HepG2 (cell line): ENCODE measurements around the gene FGF18. TPM values are rescaled to one million over a fixed set of nuclear protein-coding genes. Genes with fewer than 3 reads are reported as not detected.

Experiments used
- ATAC-seq: fragments of 200-7000 bp; cut with Tn5 transposase; 3 replicates; pipeline ENCODE4 v1.9.1; 2020; ENCODE audit warnings: mild to moderate bottlenecking, moderate library complexity
- BruUV-seq: library from RNA; stranded (reverse); fragments of 400-500 nt; replicated peaks from 2 replicates; lab custom pipeline; 2021; lab: Mats Ljungman, UMichigan
- CTCF ChIA-PET: fragments of 300-600 bp; formaldehyde crosslinking; extraction: SDS; loops from one replicate; lab custom pipeline; 2021; ENCODE audit warnings: low total read pairs, inconsistent platforms, low intra/inter-chr PET ratio; lab: Yijun Ruan, JAX
- POLR2A ChIA-PET: fragments of 350-600 bp; sonication (Branson Sonifier 250); formaldehyde crosslinking; loops from one replicate; lab custom pipeline; 2020; ENCODE audit warnings: antibody characterized with exemption, inconsistent platforms; lab: Yijun Ruan, JAX
- DNase-seq: peaks from one replicate; pipeline ENCODE4 v3.0.0-alpha.2; 2015; ENCODE audit warnings: low spot score
- FAIRE-seq: peaks from 3 replicates; lab custom pipeline; 2011; peaks lifted over from hg19 to GRCh38; lab: Jason Lieb, UNC
- H2AFZ ChIP-seq: one replicate; pipeline ENCODE4 v1.6.1; 2011; ENCODE audit warnings: low read length, inconsistent platforms
- H3K27ac ChIP-seq: fragments of 300-600 bp; 3 replicates; pipeline ENCODE4 v1.8.0; 2011; ENCODE audit warnings: mixed run types, mild to moderate bottlenecking, mixed read lengths, low read length, inconsistent platforms; ENCODE audit not compliant: insufficient read depth; ENCODE audit errors: extremely low read length
- H3K27me3 ChIP-seq, 2 experiments: fragments of 200-600 bp in 1 of 2; 2 replicates in 1 of 2; 3 replicates in 1 of 2; pipeline versions ENCODE4 v1.6.0 to v1.8.0; 2011; ENCODE audit warnings: low read length in 2 of 2, mild to moderate bottlenecking in 2 of 2, moderate library complexity in 2 of 2, inconsistent platforms in 1 of 2; ENCODE audit not compliant: insufficient read depth in 2 of 2, control insufficient read depth in 1 of 2
- H3K36me3 ChIP-seq, 2 experiments: fragments of 200-600 bp in 1 of 2; replicated peaks in 1 of 2; 2 replicates in 1 of 2; 3 replicates in 1 of 2; pipeline versions ENCODE4 v1.5.1 to v1.8.0; 2011; ENCODE audit warnings: low read length in 2 of 2, inconsistent platforms in 1 of 2; ENCODE audit not compliant: insufficient read depth in 2 of 2, control insufficient read depth in 1 of 2
- H3K4me1 ChIP-seq: 2 replicates; pipeline ENCODE4 v1.5.1; 2012; ENCODE audit warnings: low read length, inconsistent platforms; ENCODE audit not compliant: insufficient read depth
- H3K4me2 ChIP-seq: 2 replicates; pipeline ENCODE4 v1.6.0; 2011; ENCODE audit warnings: low read depth, low read length, inconsistent platforms
- H3K4me3 ChIP-seq, 3 experiments: fragments of 200-600 bp in 1 of 3; sonication (generic), shearing (Covaris generic) in 1 of 3; replicated peaks in 1 of 3; 2 replicates each; pipeline ENCODE4 v1.5.1; 2011 to 2016; ENCODE audit warnings: low read length in 3 of 3, inconsistent platforms in 2 of 3, low read depth in 2 of 3, mild to moderate bottlenecking in 2 of 3, control low read depth in 1 of 3, mixed read lengths in 1 of 3; ENCODE audit not compliant: insufficient read depth in 1 of 3
- H3K79me2 ChIP-seq: one replicate; pipeline ENCODE4 v1.6.1; 2011; ENCODE audit warnings: low read length, inconsistent platforms; ENCODE audit not compliant: insufficient read depth
- H3K9ac ChIP-seq: 2 replicates; pipeline ENCODE4 v1.6.0; 2011; ENCODE audit warnings: mild to moderate bottlenecking, low read depth, low read length, inconsistent platforms; ENCODE audit not compliant: insufficient read depth
- H3K9me3 ChIP-seq: 2 replicates; pipeline ENCODE4 v1.5.1; 2012; ENCODE audit warnings: mild to moderate bottlenecking, low read length
- H4K20me1 ChIP-seq: 2 replicates; pipeline ENCODE4 v1.6.0; 2011; ENCODE audit warnings: inconsistent platforms, mild to moderate bottlenecking, low read length, moderate library complexity; ENCODE audit not compliant: insufficient read depth
- HNRNPK ChIP-seq: fragments of 200-400 bp; formaldehyde crosslinking; IDR thresholded peaks from 2 replicates; pipeline ENCODE4 v1.6.1; 2018; ENCODE audit warnings: low read length, low read depth, moderate library complexity, mild to moderate bottlenecking; ENCODE audit not compliant: poor library complexity, severe bottlenecking
- RARG ChIP-seq: sonication (generic); formaldehyde crosslinking; IDR thresholded peaks from 2 replicates; pipeline ENCODE4 v1.4.0; 2020; ENCODE audit warnings: low read depth, mild to moderate bottlenecking, missing genetic modification reagents
- RXRA ChIP-seq: sonication (generic); formaldehyde crosslinking; IDR thresholded peaks from 2 replicates; pipeline ENCODE4 v1.5.1; 2020; ENCODE audit warnings: missing genetic modification reagents
- TGIF2 ChIP-seq: IDR thresholded peaks from 2 replicates; pipeline ENCODE4 v1.6.1; 2016; ENCODE audit warnings: control low read depth, missing compliant biosample characterization
- ZNF235 ChIP-seq: sonication (generic); formaldehyde crosslinking; IDR thresholded peaks from 2 replicates; pipeline ENCODE4 v1.8.1; 2023; ENCODE audit warnings: mild to moderate bottlenecking, missing genetic modification reagents, borderline replicate concordance
- ZNF264 ChIP-seq: sonication (generic); formaldehyde crosslinking; IDR thresholded peaks from 2 replicates; pipeline ENCODE4 v1.4.0; 2020; ENCODE audit warnings: missing genetic modification reagents
- ZNF367 ChIP-seq: sonication (generic); formaldehyde crosslinking; IDR thresholded peaks from 2 replicates; pipeline ENCODE4 v1.4.0; 2020; ENCODE audit warnings: missing genetic modification reagents, borderline replicate concordance
- ZNF550 ChIP-seq: sonication (generic); formaldehyde crosslinking; IDR thresholded peaks from 2 replicates; pipeline ENCODE4 v1.4.0; 2020; ENCODE audit warnings: mild to moderate bottlenecking, missing genetic modification reagents, borderline replicate concordance
- ZNF816 ChIP-seq: sonication (generic); formaldehyde crosslinking; IDR thresholded peaks from 2 replicates; pipeline ENCODE4 v1.8.0; 2022; ENCODE audit warnings: missing genetic modification reagents, mild to moderate bottlenecking, borderline replicate concordance
- WGBS: methylation state at CpG from one replicate; pipeline ENCODE4 v1.1.6; 2017; ENCODE audit warnings: low lambda C conversion rate; 5-methylcytosine and 5-hydroxymethylcytosine counted together
- in situ Hi-C: cut with HindIII; loops from 2 replicates; pipeline ENCODE4 v1.10.0; 2017; ENCODE audit warnings: low pct_unique_long_range_greater_than_20kb; ENCODE audit not compliant: extremely low pct_ligation_motif_present
- intact Hi-C: fragments of 100-400 bp; cut with micrococcal nuclease; formaldehyde crosslinking; loops from one replicate; pipeline ENCODE4 v1.10.0; 2022; ENCODE audit not compliant: unreplicated experiment
- polyA plus RNA-seq, 8 experiments: library from polyadenylated mRNA; depleted of rRNA in 3 of 8; stranded (reverse) in 7 of 8; unstranded in 1 of 8; fragments of >200 nt; fragmentation: Illumina TruSeq in 4 of 8; extraction: Trizol in 4 of 8; gene quantifications; 2 replicates each; pipeline versions ENCODE4 v1.2.1 to v1.2.3, GENCODE V29; 2011 to 2016; ENCODE audit warnings: low read depth in 4 of 8, missing spikeins in 1 of 8, mixed read lengths in 1 of 8; ENCODE audit not compliant: insufficient read depth in 1 of 8
- total RNA-seq, 5 experiments: library from RNA; depleted of rRNA; stranded (reverse); fragments of >200 nt; fragmentation: Illumina TruSeq; extraction: Trizol; gene quantifications; 2 replicates each; pipeline ENCODE4 v1.2.3, GENCODE V29; 2016; ENCODE audit warnings: low read depth in 1 of 5
- TF ChIP-seq, protein P1 (sequence below): sonication (generic); formaldehyde crosslinking; IDR thresholded peaks from 2 replicates; pipeline ENCODE4; 2020; ENCODE audit warnings: missing genetic modification reagents, mild to moderate bottlenecking, borderline replicate concordance
- TF ChIP-seq, protein P2 (sequence below): sonication (generic); formaldehyde crosslinking; IDR thresholded peaks from 2 replicates; pipeline ENCODE4 v1.4.0; 2020; ENCODE audit warnings: low read depth, missing genetic modification reagents

Gene FGF18
- total and polyA plus RNA-seq, 2 of the 13 experiments (the other 11 are each of a cell fraction or from before 2014, with no cell fraction given) = not detected

DNA sequence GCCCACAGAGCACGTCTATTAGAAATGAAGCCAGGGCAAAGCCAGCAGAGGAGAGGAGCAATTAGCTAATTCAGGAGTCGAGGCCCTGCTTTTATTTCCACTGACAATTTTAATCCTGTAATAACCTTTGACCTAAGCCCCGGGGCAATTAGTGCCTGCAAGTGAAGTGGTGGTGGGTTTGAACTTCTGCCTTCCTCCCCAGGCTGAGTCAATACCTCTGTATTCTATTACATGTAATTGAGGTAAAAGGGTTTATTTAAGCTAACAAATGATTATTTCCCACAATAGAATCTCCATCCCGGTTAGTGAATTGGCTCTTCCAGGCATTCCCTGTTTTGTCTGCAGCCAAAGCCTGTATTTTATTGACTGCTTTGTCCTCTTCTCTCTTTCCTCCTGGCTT lies 49.9 kb downstream of the FGF18 start:
- Histone ChIP-seq H2AFZ (no peak overlapping the region), H3K79me2 (no peaks in the 10 kb centered on the region), H3K4me2 (no peak overlapping the region), H3K9ac (no peak overlapping the region), H3K4me1 (no peaks in the 10 kb centered on the region), H3K36me3 (no peaks in the 10 kb centered on the region), H3K27me3 (peaks cover 0 to 1% of the 10 kb centered on the region in 2 experiments; a peak in 3 of 5 replicates), H3K4me3 (no peak overlapping the region), H3K27ac (no peak overlapping the region), H3K9me3 (no peaks in the 10 kb centered on the region), H4K20me1 (no peaks in the 10 kb centered on the region)
- no peak for ATAC-seq
- CTCF ChIA-PET = no interaction called here
- intact Hi-C loops = no loop called here
- 14% methylated on average over 4 of the region's 4 CpGs for WGBS
- in situ Hi-C loops = no loop called here
- BruUV-seq = no TSS peak
- no peak for TF ChIP-seq ZNF264 (CRISPR knock-in tag)
- TF ChIP-seq ZNF367 (CRISPR knock-in tag) = no peak
- no peak for TF ChIP-seq RARG (CRISPR knock-in tag)
- no peak for TF ChIP-seq ZNF816 (CRISPR knock-in tag)
- TF ChIP-seq, protein P1, sequence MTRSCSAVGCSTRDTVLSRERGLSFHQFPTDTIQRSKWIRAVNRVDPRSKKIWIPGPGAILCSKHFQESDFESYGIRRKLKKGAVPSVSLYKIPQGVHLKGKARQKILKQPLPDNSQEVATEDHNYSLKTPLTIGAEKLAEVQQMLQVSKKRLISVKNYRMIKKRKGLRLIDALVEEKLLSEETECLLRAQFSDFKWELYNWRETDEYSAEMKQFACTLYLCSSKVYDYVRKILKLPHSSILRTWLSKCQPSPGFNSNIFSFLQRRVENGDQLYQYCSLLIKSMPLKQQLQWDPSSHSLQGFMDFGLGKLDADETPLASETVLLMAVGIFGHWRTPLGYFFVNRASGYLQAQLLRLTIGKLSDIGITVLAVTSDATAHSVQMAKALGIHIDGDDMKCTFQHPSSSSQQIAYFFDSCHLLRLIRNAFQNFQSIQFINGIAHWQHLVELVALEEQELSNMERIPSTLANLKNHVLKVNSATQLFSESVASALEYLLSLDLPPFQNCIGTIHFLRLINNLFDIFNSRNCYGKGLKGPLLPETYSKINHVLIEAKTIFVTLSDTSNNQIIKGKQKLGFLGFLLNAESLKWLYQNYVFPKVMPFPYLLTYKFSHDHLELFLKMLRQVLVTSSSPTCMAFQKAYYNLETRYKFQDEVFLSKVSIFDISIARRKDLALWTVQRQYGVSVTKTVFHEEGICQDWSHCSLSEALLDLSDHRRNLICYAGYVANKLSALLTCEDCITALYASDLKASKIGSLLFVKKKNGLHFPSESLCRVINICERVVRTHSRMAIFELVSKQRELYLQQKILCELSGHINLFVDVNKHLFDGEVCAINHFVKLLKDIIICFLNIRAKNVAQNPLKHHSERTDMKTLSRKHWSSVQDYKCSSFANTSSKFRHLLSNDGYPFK (CRISPR knock-in tag) = no peak
- TF ChIP-seq, protein P2, sequence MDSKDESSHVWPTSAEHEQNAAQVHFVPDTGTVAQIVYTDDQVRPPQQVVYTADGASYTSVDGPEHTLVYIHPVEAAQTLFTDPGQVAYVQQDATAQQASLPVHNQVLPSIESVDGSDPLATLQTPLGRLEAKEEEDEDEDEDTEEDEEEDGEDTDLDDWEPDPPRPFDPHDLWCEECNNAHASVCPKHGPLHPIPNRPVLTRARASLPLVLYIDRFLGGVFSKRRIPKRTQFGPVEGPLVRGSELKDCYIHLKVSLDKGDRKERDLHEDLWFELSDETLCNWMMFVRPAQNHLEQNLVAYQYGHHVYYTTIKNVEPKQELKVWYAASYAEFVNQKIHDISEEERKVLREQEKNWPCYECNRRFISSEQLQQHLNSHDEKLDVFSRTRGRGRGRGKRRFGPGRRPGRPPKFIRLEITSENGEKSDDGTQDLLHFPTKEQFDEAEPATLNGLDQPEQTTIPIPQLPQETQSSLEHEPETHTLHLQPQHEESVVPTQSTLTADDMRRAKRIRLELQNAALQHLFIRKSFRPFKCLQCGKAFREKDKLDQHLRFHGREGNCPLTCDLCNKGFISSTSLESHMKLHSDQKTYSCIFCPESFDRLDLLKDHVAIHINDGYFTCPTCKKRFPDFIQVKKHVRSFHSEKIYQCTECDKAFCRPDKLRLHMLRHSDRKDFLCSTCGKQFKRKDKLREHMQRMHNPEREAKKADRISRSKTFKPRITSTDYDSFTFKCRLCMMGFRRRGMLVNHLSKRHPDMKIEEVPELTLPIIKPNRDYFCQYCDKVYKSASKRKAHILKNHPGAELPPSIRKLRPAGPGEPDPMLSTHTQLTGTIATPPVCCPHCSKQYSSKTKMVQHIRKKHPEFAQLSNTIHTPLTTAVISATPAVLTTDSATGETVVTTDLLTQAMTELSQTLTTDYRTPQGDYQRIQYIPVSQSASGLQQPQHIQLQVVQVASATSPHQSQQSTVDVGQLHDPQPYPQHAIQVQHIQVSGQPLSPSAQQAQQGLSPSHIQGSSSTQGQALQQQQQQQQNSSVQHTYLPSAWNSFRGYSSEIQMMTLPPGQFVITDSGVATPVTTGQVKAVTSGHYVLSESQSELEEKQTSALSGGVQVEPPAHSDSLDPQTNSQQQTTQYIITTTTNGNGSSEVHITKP = no peak
- TF ChIP-seq RXRA = no peak
- TF ChIP-seq ZNF235 = no peak
- no peak for TF ChIP-seq ZNF550
- no peak for TF ChIP-seq TGIF2 (CRISPR knock-in tag)
- no peak for TF ChIP-seq HNRNPK
- DNase-seq = no peak
- POLR2A ChIA-PET = no interaction called here
- no peak for FAIRE-seq
